ENCODE data around the gene LLCFC1. TPM values are rescaled to one million over a fixed set of nuclear protein-coding genes. Genes with fewer than 3 reads are reported as not detected.

Gene LLCFC1
- total and polyA plus RNA-seq, 12 donors = not detected

DNA sequence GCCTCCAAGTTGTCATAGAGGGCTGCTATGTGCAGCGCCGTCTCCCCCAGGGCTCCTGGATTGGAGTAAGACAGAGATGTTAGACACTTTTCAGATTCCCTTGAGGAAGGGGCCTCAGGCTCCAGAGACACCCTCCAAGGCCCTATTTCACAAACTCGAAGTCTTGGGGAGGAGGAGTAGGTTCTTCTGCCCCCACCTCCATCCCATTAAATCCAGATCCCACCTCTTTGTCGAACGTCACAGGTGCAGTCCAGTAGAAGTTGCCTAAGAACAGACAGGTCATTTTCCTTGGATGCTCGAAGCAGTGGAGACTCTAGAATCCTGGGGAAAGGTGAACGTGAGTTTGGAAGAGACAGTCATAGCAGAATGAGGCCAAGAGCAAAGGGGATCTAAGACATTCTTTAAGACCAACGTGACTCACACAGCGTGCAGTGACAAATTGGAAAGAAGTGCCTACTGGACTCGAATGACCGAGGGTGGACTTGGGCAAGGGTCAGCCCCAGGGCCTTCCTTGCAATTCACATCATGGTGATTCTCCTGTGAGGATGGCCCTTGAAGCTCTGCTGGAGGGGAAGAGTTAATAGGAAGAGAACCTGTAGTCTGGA, 9.1 kb upstream of the LLCFC1 start:
- Histone ChIP-seq H3K27ac (no peak overlapping the region), H3K36me3 (no peaks in the 10 kb centered on the region), H3K27me3 (peaks cover 0 to 14% (median 0%) of the 10 kb centered on the region in 7 donors), H3K4me1 (peaks cover 0 to 19% (median 0%) of the 10 kb centered on the region in 9 donors), H3K4me3 (no peak overlapping the region), H3K9me3 (no peaks in the 10 kb centered on the region)
- 87 to 89% methylated on average over 11 of the region's 11 CpGs for WGBS, 2 donors
- intact Hi-C loops (cut with DNase I) = no loop called here
- no peak for ATAC-seq
- DNase-seq = no peak
- TF ChIP-seq, protein P1, sequence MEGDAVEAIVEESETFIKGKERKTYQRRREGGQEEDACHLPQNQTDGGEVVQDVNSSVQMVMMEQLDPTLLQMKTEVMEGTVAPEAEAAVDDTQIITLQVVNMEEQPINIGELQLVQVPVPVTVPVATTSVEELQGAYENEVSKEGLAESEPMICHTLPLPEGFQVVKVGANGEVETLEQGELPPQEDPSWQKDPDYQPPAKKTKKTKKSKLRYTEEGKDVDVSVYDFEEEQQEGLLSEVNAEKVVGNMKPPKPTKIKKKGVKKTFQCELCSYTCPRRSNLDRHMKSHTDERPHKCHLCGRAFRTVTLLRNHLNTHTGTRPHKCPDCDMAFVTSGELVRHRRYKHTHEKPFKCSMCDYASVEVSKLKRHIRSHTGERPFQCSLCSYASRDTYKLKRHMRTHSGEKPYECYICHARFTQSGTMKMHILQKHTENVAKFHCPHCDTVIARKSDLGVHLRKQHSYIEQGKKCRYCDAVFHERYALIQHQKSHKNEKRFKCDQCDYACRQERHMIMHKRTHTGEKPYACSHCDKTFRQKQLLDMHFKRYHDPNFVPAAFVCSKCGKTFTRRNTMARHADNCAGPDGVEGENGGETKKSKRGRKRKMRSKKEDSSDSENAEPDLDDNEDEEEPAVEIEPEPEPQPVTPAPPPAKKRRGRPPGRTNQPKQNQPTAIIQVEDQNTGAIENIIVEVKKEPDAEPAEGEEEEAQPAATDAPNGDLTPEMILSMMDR (IDR thresholded peaks at IDR 0.05) = no peak

DNA sequence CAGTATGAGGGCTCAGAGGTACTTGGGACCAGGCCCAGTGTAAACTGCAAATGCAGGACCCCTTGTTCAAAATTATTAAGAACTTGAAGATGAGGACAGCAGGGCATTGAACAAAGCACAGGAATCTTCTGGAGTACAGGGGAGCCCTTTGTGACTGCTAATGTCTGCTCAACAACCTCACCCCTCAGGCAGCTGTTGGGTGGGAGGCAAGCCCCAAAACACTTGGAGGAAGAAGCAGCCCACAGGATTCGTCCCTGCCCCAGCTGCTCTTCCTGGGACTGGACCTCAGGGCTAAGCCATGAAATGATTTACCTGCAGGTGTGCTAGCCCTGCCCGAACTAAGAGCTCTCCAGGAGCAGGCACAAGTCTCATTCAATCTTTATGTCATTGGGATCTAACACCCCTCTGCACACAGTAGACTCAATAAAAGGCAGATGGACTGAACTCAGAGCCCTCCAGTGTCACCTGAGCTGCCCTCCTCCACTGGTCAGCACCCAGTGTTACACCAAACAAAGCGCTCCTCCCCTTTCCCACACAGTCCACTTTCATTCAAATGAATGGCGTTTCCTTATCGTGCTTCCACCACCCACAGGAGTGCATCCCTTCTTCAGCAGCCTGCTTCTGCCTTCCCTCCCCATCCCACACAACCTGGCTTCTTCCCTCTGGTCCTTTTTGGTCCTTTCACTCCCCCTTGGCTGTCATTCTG, 6.7 kb upstream of the LLCFC1 start:
- Histone ChIP-seq H3K4me1 (peaks cover 0 to 9% (median 0%) of the 10 kb centered on the region in 9 donors), H3K27ac (no peak overlapping the region), H3K9me3 (no peaks in the 10 kb centered on the region), H3K27me3 (peaks cover 0 to 13% (median 0%) of the 10 kb centered on the region in 7 donors), H3K36me3 (no peaks in the 10 kb centered on the region), H3K4me3 (no peak overlapping the region)
- ATAC-seq = no peak
- TF ChIP-seq, protein P1 (IDR thresholded peaks at IDR 0.05) = no peak
- no peak for DNase-seq
- WGBS, 2 donors = 50 to 56% methylated on average over 5 of the region's 5 CpGs
- intact Hi-C loops (cut with DNase I) = no loop called here

DNA sequence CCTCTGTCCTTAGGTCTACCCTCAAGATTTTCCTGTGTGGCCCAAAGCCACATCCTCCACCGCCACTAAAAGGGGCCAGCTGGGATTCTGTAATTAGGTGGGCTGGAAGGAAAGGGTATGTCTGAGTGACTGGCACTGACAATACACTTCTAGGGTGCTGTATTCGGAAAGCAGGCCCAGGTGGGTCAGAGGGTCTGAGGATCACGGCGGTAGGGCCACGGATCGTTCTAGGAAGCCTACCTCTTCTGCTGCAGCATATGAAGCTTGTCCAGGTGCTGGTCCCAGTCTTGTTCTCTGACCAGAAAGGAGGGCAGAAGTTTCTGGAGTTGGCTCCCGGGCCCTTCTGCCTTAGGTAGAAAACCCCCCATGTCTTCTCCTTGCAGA, 6.2 kb upstream of the LLCFC1 start:
- Histone ChIP-seq H3K4me3 (no peak overlapping the region), H3K9me3 (no peaks in the 10 kb centered on the region), H3K27me3 (peaks cover 0 to 13% (median 0%) of the 10 kb centered on the region in 7 donors), H3K4me1 (peaks cover 0 to 4% (median 0%) of the 10 kb centered on the region in 9 donors), H3K27ac (no peak overlapping the region), H3K36me3 (no peaks in the 10 kb centered on the region)
- 84 to 85% methylated on average over 7 of the region's 7 CpGs for WGBS, 2 donors
- intact Hi-C loops (cut with DNase I) = no loop called here
- TF ChIP-seq, protein P1 (IDR thresholded peaks at IDR 0.05) = no peak
- no peak for ATAC-seq
- DNase-seq = no peak

DNA sequence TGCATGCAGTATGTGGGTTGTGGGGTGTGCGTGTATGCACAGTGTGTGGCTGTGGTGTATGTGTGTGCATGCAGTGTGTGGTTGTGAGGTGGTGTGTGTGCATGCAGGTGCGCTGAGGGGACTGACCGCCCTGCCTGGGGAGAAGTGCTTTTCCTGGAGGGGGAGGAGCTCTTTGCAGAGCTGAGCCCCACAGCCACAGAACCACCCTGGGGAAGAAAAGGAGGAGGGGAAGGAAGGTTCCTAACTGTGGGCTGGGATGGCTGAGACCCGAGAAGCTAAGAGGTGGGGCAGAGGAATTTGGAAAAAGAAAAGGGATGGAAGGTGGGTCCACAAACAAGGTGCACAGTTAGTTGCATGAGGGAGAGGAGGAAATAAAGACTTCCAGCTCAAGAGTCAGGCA, 5.7 kb upstream of the LLCFC1 start, which contains the start of gene TRPV5:
Gene TRPV5, minus strand, starts transcription at position 123 of the 400 bp plus-strand sequence. CDS start 287 bp downstream, outside the sequence.
- TF ChIP-seq, protein P1 (IDR thresholded peaks at IDR 0.05) = no peak
- H3K27ac ChIP-seq = no peak within 1 kb of the TSS
- H3K27me3 ChIP-seq = peaks cover 0 to 13% (median 0%) of the 10 kb centered on the region in 7 donors
- intact Hi-C loops (cut with DNase I) = no loop called here
- H3K4me1 ChIP-seq = no peaks in the 10 kb centered on the region
- H3K36me3 ChIP-seq = no peaks in the 10 kb centered on the region
- no peaks in the 10 kb centered on the region for H3K9me3 ChIP-seq
- no peak for ATAC-seq
- H3K4me3 ChIP-seq = no peak within 1 kb of the TSS
- 77 to 79% methylated on average over 4 of the region's 4 CpGs for WGBS, 2 donors
- DNase-seq = no peak
